Fibroblast of skin of back (primary cell): Measurements from ENCODE around the gene NAB1.

ENCODE experiments used
- DNase-seq: peaks from one replicate; pipeline ENCODE4 v3.0.0-alpha.2; 2013

The NAB1 gene

GRCh38 chr2:190637903-190638618, 10.8 kb upstream of the NAB1 start:
- no peak for DNase-seq

- DNase-seq: no peak
These were observed 8.8 kb upstream of the NAB1 start for GRCh38 chr2:190640117-190640516.

DNA sequence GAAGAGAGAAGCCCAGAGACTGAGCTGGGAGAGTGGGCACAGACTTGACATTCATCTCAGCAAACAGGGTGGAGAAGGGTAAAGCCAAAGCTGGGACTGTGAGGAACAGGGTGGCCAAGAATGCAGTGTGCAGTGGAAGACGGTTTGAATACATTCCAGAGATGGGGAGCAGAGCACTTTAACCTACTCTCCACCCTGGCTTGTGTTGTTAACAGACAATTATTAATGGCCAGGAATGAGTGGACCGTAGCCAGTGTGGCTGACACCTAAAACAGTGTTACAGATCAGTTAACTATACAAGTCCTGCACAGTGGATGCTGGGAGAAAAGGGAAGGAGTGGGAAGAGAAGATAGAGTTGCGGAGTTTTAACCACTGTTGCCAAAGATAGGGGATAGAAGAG, 7.4 kb upstream of the NAB1 start:
- no peak for DNase-seq

GRCh38 chr2:190646780-190647522, 1.9 kb upstream of the NAB1 start:
- no peak for DNase-seq

DNA sequence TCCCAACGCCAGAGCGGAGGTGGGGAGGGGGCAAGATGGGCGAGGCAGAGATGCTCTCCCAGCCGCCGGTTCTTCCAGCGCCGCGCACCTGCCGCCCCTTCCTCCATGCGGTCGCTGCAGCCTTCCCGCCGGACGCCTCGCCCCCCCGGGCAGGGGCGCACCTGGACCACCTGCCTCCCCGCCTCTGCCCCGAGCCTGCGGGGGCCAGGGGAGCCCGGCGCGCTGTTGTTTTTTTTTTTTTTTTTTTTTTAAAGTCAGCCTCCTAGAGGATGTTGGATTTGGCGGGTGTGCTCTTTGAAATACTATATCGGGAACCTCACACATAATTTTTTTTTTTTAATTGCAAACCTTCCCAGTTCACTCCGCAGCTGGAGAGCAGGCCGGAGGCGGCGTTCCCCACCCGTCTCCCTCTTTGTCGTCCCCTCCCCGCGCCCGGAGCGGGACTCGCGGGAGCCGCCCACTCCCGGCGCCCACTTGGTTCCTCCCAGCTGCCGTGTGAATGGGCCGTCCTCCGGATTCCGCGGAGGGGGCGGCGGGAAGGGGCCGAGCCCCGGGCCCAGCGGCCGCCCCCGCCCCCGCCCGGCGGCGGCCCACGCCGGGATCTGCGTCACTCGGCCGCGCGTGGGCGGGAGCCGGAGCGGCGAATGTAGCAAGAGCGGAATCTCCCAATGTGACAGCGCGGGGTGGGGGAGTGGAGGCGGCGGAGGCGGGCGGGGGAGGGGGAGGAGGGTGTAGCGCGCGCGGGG, 421 bp upstream of the NAB1 start:
- DNase-seq: peak; percentile 85

GRCh38 chr2:190649798-190650390, 1.0 kb downstream of the NAB1 start:
- no peak for DNase-seq

GRCh38 chr2:190651413-190651812, 2.5 kb downstream of the NAB1 start:
- DNase-seq: no peak

DNA sequence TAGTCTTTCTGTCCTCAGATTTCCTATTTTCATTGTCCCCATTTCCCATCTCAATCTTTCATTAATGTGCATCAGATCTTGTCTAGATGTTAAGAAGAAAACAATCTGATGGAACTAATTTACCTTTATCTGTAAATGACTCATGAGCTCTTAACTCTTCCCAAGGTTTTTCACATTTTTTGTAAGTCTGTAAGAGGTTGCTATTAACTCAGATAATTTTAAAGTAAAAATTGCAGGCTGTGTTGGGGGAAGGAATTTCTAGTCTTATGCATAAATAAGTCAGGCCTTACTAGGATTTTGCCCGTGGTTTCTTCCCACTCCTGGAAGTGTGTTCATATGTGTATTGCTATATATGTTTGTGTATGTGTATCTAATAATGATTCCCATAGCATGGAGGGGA, 4.3 kb downstream of the NAB1 start:
- no peak for DNase-seq

DNA sequence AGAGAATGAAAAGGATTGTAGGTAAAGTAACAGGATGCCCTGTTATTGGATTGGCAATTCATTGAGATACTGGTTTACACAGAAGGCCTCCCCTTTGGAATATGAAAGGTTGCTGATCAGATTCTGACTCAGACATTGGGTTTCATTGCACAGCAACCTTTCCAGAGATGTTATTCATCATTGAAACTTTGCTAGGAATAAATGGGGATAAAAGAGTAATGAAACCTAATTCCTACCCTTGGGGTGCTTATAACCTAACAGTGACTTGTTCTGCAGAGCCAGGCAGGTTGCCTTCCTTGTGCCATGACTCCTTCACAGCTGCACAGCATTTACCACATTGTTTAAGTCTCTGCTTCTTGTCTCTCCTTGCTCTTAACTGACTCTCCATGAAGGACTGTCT, 5.0 kb downstream of the NAB1 start:
- DNase-seq: no peak

DNA sequence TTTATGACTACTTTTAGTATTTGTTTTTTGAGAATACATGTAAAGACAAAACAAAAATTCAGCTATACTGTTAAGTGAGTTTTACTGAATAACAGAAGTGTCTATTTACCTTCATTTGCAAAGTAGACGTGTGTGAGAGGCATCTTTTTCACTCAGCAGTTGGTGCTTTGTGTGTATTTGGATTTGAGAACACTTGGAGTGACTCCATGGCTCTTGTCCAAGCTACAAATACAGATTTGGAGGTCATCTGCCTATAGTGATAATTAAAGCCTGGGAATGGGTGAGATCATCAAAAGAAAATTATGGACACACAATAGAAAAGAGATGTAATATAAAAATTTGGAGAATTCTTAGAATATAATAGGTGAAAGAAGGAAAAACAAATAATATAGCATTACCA, 6.2 kb downstream of the NAB1 start:
- DNase-seq: no peak

DNA sequence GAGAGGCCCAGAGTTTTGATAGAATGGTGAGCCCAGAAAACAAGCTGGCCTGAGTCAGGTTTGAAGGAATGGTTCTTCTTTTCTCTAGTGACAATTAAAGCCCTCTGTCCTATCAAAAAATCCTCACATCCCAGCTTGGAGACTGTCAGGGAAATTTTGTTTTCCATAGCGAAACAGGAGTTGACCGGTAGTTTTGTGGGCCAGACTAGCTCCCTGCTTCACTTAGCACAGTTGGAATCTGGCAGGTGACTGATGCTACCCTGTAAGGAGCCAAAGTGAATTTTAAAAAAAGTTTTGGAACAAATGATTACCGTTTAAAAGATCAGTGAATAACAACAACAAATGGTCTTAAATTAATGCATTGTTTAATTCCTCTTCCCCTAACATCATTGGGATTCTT, 6.7 kb downstream of the NAB1 start:
- DNase-seq: no peak

DNA sequence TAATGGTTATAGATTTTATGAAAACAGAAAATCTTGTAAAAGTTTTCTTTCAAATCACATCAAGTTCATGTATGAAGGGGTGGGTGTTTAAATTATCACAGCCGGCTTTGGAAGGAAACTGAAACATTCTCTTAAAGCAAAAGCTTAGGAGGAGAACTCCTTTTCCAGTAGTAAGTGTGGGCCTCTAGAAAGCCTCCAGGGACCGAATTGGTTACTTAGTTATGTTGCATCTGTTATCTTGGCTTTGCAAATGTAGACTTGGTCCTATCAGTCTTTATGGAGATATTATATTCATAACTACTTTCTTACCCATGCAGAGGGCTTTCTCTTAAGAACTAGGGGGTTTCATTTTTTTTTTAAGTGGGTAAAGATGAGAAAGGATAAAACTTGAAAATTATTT, 7.4 kb downstream of the NAB1 start:
- DNase-seq: no peak

- DNase-seq: no peak
These were observed 8.8 kb downstream of the NAB1 start for GRCh38 chr2:190657474-190658255.

DNA sequence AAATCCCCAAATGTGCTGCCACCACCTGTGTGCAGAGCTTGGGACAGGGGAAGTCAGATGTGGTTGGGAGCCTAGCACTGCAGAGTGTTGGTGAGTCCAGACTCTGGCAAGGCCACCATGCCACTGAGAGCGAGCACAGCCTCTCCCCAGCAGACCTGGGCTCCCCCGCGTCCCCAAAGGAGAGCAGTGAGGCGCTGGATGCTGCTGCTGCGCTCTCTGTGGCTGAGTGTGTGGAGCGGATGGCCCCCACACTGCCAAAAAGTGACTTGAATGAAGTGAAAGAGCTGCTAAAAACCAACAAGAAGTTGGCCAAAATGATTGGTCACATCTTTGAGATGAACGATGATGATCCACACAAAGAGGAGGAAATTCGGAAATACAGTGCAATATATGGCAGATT, 10.7 kb downstream of the NAB1 start:
- no peak for DNase-seq

DNA sequence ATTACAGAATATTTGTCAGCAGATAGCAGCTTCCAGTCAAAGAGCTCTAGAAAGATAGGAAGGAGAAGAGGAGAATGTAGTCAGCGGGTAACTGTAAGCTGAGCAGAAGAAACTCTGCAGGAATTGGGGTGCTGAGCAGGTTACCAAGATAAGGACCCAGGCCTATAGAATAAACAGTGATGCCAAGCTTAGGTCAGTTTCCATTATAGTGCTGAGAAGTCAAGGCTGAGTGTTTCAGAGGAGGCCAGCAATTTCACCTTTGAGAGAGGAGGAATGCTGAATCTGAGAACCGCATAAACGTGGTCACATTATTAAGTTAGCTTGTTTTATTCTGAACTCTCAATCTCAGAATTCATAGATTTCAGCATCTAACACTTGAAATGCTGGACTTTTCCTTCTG, 13.9 kb downstream of the NAB1 start:
- DNase-seq: no peak

GRCh38 chr2:190663348-190663747, 14.5 kb downstream of the NAB1 start:
- DNase-seq: no peak

- DNase-seq: no peak
These were observed 15.0 kb downstream of the NAB1 start for GRCh38 chr2:190663839-190664238.

DNA sequence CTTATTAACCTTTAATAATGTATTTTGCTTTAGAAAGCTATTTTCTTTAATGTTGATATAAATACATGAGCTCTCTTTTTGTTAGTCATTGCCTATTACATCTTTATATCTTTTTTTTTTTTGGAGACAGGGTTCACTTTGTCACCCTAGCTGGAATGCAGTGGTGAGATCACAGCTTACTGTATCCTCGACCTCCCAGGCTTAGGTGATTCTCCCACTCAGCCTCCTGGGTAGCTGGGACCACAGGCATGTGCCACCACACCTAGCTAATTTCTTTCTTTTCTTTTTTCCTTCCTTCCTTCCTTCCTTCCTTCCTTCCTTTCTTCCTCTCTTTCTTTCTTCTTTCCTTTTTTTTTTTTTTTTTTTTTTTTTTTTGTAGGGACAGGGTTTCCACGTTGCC, 15.4 kb downstream of the NAB1 start:
- peak; percentile 56 for DNase-seq

- DNase-seq: no peak
These were observed 18.0 kb downstream of the NAB1 start for GRCh38 chr2:190666895-190667294.

DNA sequence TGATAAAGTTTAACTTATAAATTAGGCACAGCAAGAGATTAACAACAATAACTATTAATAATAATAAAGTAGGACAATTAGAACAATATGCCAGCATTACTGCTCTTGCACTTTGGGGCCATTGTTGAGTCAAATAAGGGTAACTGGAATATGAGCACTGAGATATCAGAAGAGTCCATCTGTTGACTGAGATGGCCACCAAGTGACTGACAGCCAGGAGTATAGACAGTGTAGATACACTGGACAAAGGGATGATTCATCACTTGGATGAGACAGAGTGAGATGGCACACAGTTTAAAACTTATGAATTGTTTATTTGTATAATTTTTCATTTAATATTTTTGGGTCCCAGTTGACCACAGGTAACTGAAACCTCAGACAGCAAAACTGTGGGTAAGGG, 20.0 kb downstream of the NAB1 start:
- no peak for DNase-seq

- no peak for DNase-seq
These were observed 21.5 kb downstream of the NAB1 start for GRCh38 chr2:190670182-190670946.
